OCI-M2 (cell line): ENCODE results near the gene ALOX5.
"Not testable (repeated sequence)": the region's sequence is repeated elsewhere in the genome, so short reads cannot be mapped to it uniquely, and the experiment has no call there.

Experiments
- DNase-seq: peaks from one replicate; lab custom pipeline; 2025; ENCODE audit not compliant: unreplicated experiment; lab: John Stamatoyannopoulos, UW

ALOX5 gene

GRCh38 chr10:45373576-45374349 is at the start of gene ALOX5:
Gene ALOX5 (plus strand): TSS chr10:45374216. CDS start chr10:45374280, 64 bp downstream.
- DNase-seq = no peak

GRCh38 chr10:45325116-45325515 is 48.9 kb upstream of the ALOX5 start:
- DNase-seq = no peak

- DNase-seq = not testable (repeated sequence)
Observed at GRCh38 chr10:45326864-45327263, 47.2 kb upstream of the ALOX5 start.

GRCh38 chr10:45331824-45332223 is 42.2 kb upstream of the ALOX5 start:
- not testable (repeated sequence) for DNase-seq

- no peak for DNase-seq
Observed at GRCh38 chr10:45339894-45340293, 34.1 kb upstream of the ALOX5 start.

GRCh38 chr10:45340420-45340819 is 33.6 kb upstream of the ALOX5 start:
- not testable (repeated sequence) for DNase-seq

- DNase-seq = not testable (repeated sequence)
Observed at GRCh38 chr10:45346652-45347335, 27.2 kb upstream of the ALOX5 start.

GRCh38 chr10:45347464-45347863 is 26.6 kb upstream of the ALOX5 start:
- DNase-seq = not testable (repeated sequence)

GRCh38 chr10:45348196-45348765 is 25.7 kb upstream of the ALOX5 start:
- not testable (repeated sequence) for DNase-seq

- no peak for DNase-seq
Observed at GRCh38 chr10:45353186-45353585, 20.8 kb upstream of the ALOX5 start.

- DNase-seq = no peak
Observed at GRCh38 chr10:45354261-45354660, 19.8 kb upstream of the ALOX5 start.

GRCh38 chr10:45355494-45355893 is 18.5 kb upstream of the ALOX5 start:
- DNase-seq = no peak

GRCh38 chr10:45358961-45359360 is 15.1 kb upstream of the ALOX5 start:
- DNase-seq = not testable (repeated sequence)

GRCh38 chr10:45361983-45362799 is 11.8 kb upstream of the ALOX5 start:
- not testable (repeated sequence) for DNase-seq

GRCh38 chr10:45367643-45368042 is 6.4 kb upstream of the ALOX5 start:
- DNase-seq = not testable (repeated sequence)

- no peak for DNase-seq
Observed at GRCh38 chr10:45368181-45368580, 5.8 kb upstream of the ALOX5 start.

- no peak for DNase-seq
Observed at GRCh38 chr10:45370202-45370955, 3.6 kb upstream of the ALOX5 start.

- DNase-seq = no peak
Observed at GRCh38 chr10:45371560-45371959, 2.5 kb upstream of the ALOX5 start.

- no peak for DNase-seq
Observed at GRCh38 chr10:45372251-45372951, 1.6 kb upstream of the ALOX5 start.
